Astrocyte (in vitro differentiated cells and primary cell): ENCODE results near the gene MRPS23.

Experiments
- EZH2 ChIP-seq: IDR thresholded peaks from 2 replicates; pipeline ENCODE4 v1.6.1; 2012; ENCODE audit warnings: mild to moderate bottlenecking, low read length, inconsistent platforms; ENCODE audit not compliant: insufficient read depth
- TF ChIP-seq, protein P1 (sequence below): IDR thresholded peaks from 2 replicates; pipeline ENCODE4 v1.5.1; 2011; ENCODE audit warnings: low read depth, mild to moderate bottlenecking, inconsistent platforms, low read length, moderate library complexity; ENCODE audit not compliant: insufficient read depth

DNA sequence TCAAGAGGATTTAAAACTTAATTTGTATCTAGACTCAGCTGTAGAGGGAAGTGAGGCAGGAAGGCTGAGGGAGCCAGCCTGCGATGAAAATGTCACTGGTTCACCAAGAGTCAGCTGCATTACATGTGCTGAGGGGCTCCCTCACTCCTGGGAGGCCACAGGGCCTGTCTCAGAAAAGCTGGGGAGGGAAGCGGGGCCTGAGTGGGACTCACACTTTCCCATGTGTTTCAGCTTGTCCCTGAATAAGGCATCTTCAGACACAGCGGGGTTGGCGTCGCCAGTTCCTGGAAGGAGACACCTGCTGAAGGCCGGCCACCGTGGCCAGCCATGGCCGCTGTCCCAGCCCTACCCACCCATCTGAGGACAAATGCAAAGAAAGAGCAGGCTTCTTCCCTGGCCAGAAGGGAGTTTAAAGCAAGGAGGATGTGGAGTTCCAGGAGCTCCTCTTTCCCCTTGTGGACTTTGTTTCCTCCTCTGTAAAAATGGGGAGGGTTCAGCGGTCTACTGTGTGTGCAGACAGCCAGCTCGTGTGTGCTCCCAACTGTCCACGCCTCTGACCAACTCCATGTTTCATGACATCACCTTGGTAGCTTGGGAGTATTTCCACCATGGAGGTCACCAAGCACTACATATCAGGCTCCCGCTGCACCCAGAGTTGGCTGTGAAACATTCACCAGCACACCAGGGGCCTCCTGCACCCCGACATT lies 19.2 kb upstream of the MRPS23 start:
- TF ChIP-seq, protein P1, sequence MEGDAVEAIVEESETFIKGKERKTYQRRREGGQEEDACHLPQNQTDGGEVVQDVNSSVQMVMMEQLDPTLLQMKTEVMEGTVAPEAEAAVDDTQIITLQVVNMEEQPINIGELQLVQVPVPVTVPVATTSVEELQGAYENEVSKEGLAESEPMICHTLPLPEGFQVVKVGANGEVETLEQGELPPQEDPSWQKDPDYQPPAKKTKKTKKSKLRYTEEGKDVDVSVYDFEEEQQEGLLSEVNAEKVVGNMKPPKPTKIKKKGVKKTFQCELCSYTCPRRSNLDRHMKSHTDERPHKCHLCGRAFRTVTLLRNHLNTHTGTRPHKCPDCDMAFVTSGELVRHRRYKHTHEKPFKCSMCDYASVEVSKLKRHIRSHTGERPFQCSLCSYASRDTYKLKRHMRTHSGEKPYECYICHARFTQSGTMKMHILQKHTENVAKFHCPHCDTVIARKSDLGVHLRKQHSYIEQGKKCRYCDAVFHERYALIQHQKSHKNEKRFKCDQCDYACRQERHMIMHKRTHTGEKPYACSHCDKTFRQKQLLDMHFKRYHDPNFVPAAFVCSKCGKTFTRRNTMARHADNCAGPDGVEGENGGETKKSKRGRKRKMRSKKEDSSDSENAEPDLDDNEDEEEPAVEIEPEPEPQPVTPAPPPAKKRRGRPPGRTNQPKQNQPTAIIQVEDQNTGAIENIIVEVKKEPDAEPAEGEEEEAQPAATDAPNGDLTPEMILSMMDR, result no peak
- TF ChIP-seq EZH2, result no peak
